ENCODE data around the gene EIPR1. TPM values are rescaled to one million over a fixed set of nuclear protein-coding genes. Genes with fewer than 3 reads are reported as not detected.

Gene EIPR1
- total and polyA plus RNA-seq, 2 of the 13 experiments (the other 11 are each of a cell fraction or from before 2014, with no cell fraction given): 70.0 to 96.3 TPM

- DNase-seq (ENCODE audit: low spot score) (no peak), FAIRE-seq (no peak), ATAC-seq (no peak)
- no peak overlapping the region for H3K9ac ChIP-seq (ENCODE audit: insufficient read depth, low read depth, low read length)
- POLR2A ChIA-PET: no interaction called here
- intact Hi-C loops (cut with micrococcal nuclease; ENCODE audit: unreplicated experiment): no loop called here
- H3K4me1 ChIP-seq (ENCODE audit: insufficient read depth, low read length): no peaks in the 10 kb centered on the region
- no peak overlapping the region for H3K4me3 ChIP-seq (replicated peaks in 1 of 3; ENCODE audit: insufficient read depth in 1 of 3, low read depth in 2 of 3, low read length in 3 of 3)
- CTCF ChIA-PET (ENCODE audit: low intra/inter-chr PET ratio, low total read pairs): no interaction called here
- BruUV-seq (replicated peaks): no TSS peak
- no peaks in the 10 kb centered on the region for H4K20me1 ChIP-seq (ENCODE audit: insufficient read depth, low read length)
- in situ Hi-C loops (cut with HindIII; ENCODE audit: extremely low pct_ligation_motif_present, low pct_unique_long_range_greater_than_20kb): no loop called here
- no peaks in the 10 kb centered on the region for H3K27me3 ChIP-seq (ENCODE audit: control insufficient read depth in 1 of 2, insufficient read depth in 2 of 2, low read length in 2 of 2)
- no peaks in the 10 kb centered on the region for H3K79me2 ChIP-seq (ENCODE audit: insufficient read depth, low read length)
- 88% methylated on average over 6 of the region's 6 CpGs for WGBS (ENCODE audit: low lambda C conversion rate)
- H3K4me2 ChIP-seq (ENCODE audit: low read depth, low read length): no peak overlapping the region
- no peak overlapping the region for H2AFZ ChIP-seq (ENCODE audit: low read length)
- H3K27ac ChIP-seq (ENCODE audit: extremely low read length, insufficient read depth, low read length): no peak overlapping the region
- H3K9me3 ChIP-seq (ENCODE audit: low read length): no peaks in the 10 kb centered on the region
- no peaks in the 10 kb centered on the region for H3K36me3 ChIP-seq (replicated peaks in 1 of 2; ENCODE audit: control insufficient read depth in 1 of 2, insufficient read depth in 2 of 2, low read length in 2 of 2)
- TF ChIP-seq ZNF432 (CRISPR knock-in tag; IDR thresholded peaks at IDR 0.05; ENCODE audit: borderline replicate concordance) (no peak), ZSCAN21 (CRISPR knock-in tag; IDR thresholded peaks at IDR 0.05; ENCODE audit: borderline replicate concordance) (no peak), KIAA2018 (CRISPR knock-in tag; IDR thresholded peaks at IDR 0.05; ENCODE audit: borderline replicate concordance) (no peak), ZNF7 (CRISPR knock-in tag; IDR thresholded peaks at IDR 0.05) (no peak), MEF2D (CRISPR knock-in tag; IDR thresholded peaks at IDR 0.05) (no peak), MAFG (CRISPR knock-in tag; IDR thresholded peaks at IDR 0.05) (no peak), HNRNPL (IDR thresholded peaks at IDR 0.05; ENCODE audit: low read depth, low read length) (no peak), STAT6 (CRISPR knock-in tag; IDR thresholded peaks at IDR 0.05; ENCODE audit: borderline replicate concordance) (no peak), CENPX (CRISPR knock-in tag; IDR thresholded peaks at IDR 0.05) (no peak), ZNF256 (CRISPR knock-in tag; conservative IDR thresholded peaks at IDR 0.05) (no peak), ZNF280B (CRISPR knock-in tag; IDR thresholded peaks at IDR 0.05; ENCODE audit: borderline replicate concordance) (no peak), DR1 (CRISPR knock-in tag; IDR thresholded peaks at IDR 0.05) (no peak), STAT5B (CRISPR knock-in tag; IDR thresholded peaks at IDR 0.05) (no peak), PHF8 (CRISPR knock-in tag; IDR thresholded peaks at IDR 0.05) (no peak)
These were observed 235.9 kb downstream of the EIPR1 start for GRCh38 chr2:3141696-3142095.

Data from HepG2 (cell line).